Panc1 (cell line): ENCODE data around the gene GOLGA6C.

Experiments
- POLR2AphosphoS5 ChIP-seq: IDR thresholded peaks from 2 replicates; pipeline ENCODE4 v1.6.1; 2012; ENCODE audit warnings: mild to moderate bottlenecking, low read depth, low read length, moderate library complexity
- SIN3A ChIP-seq: IDR thresholded peaks from 2 replicates; pipeline ENCODE4 v1.6.1; 2012; ENCODE audit warnings: low read depth, mild to moderate bottlenecking, low read length, moderate library complexity, borderline replicate concordance; ENCODE audit not compliant: insufficient read depth
- TCF7L2 ChIP-seq: IDR thresholded peaks from 2 replicates; pipeline ENCODE4 v1.6.1; 2011; ENCODE audit warnings: mild to moderate bottlenecking, low read depth, low read length, inconsistent platforms
- TF ChIP-seq, protein P1 (sequence below): fragments of 450-650 bp; IDR thresholded peaks from 2 replicates; pipeline ENCODE4 v1.5.1; 2017; ENCODE audit warnings: mild to moderate bottlenecking
- TF ChIP-seq, protein P2 (sequence below), 2 experiments: IDR thresholded peaks; 2 replicates each; pipeline ENCODE4 v1.6.1; 2011 to 2012; ENCODE audit warnings: low read depth in 2 of 2, control low read depth in 1 of 2, low read length in 1 of 2, mild to moderate bottlenecking in 1 of 2, moderate library complexity in 1 of 2; ENCODE audit not compliant: insufficient read depth in 1 of 2

DNA sequence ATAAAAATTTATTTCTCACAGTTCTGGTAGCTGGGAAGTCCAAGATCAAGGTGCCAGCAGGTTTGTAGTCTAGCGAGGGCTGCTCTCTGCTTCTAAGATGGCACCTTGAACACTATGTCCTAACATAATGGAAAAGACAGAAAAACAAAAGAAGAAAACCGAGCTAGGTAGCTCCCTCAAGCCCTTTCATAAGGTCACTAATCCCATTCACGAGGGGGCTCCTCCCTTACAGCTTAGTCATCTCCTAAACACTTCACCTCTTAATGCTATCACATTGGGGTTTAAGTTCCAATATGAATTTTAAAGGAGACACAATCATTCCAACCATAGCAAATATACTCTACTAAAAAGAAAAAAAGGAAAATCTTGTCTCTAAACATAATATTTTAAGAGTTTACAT is 48.1 kb downstream of the GOLGA6C start:
- TF ChIP-seq, protein P1, sequence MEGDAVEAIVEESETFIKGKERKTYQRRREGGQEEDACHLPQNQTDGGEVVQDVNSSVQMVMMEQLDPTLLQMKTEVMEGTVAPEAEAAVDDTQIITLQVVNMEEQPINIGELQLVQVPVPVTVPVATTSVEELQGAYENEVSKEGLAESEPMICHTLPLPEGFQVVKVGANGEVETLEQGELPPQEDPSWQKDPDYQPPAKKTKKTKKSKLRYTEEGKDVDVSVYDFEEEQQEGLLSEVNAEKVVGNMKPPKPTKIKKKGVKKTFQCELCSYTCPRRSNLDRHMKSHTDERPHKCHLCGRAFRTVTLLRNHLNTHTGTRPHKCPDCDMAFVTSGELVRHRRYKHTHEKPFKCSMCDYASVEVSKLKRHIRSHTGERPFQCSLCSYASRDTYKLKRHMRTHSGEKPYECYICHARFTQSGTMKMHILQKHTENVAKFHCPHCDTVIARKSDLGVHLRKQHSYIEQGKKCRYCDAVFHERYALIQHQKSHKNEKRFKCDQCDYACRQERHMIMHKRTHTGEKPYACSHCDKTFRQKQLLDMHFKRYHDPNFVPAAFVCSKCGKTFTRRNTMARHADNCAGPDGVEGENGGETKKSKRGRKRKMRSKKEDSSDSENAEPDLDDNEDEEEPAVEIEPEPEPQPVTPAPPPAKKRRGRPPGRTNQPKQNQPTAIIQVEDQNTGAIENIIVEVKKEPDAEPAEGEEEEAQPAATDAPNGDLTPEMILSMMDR, result no peak
- TF ChIP-seq POLR2AphosphoS5, result no peak
- no peak for TF ChIP-seq SIN3A
- TF ChIP-seq, protein P2, sequence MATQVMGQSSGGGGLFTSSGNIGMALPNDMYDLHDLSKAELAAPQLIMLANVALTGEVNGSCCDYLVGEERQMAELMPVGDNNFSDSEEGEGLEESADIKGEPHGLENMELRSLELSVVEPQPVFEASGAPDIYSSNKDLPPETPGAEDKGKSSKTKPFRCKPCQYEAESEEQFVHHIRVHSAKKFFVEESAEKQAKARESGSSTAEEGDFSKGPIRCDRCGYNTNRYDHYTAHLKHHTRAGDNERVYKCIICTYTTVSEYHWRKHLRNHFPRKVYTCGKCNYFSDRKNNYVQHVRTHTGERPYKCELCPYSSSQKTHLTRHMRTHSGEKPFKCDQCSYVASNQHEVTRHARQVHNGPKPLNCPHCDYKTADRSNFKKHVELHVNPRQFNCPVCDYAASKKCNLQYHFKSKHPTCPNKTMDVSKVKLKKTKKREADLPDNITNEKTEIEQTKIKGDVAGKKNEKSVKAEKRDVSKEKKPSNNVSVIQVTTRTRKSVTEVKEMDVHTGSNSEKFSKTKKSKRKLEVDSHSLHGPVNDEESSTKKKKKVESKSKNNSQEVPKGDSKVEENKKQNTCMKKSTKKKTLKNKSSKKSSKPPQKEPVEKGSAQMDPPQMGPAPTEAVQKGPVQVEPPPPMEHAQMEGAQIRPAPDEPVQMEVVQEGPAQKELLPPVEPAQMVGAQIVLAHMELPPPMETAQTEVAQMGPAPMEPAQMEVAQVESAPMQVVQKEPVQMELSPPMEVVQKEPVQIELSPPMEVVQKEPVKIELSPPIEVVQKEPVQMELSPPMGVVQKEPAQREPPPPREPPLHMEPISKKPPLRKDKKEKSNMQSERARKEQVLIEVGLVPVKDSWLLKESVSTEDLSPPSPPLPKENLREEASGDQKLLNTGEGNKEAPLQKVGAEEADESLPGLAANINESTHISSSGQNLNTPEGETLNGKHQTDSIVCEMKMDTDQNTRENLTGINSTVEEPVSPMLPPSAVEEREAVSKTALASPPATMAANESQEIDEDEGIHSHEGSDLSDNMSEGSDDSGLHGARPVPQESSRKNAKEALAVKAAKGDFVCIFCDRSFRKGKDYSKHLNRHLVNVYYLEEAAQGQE (IDR thresholded peaks at IDR 0.05; ENCODE audit: insufficient read depth in 1 of 2, low read depth in 2 of 2, low read length in 1 of 2), result no peak
- TF ChIP-seq TCF7L2, result no peak
